Tibial nerve (tissue), 4 donors: ENCODE results near the gene HEG1. TPM values are rescaled to one million over a fixed set of nuclear protein-coding genes. Genes with fewer than 3 reads are reported as not detected.

Experiments
- DNase-seq, 2 donors: peaks; one replicate each; pipeline ENCODE4 v3.0.0-alpha.2; 2019; ENCODE audit warnings: low spot score in 2 of 2
- H3K27ac ChIP-seq, 4 donors: fragments of 200-600 bp; sonication (generic) in 3 of 4; one replicate each; pipeline ENCODE4 v1.5.1; 2017 to 2019; ENCODE audit warnings: mild to moderate bottlenecking in 1 of 4
- H3K27me3 ChIP-seq, 2 donors: fragments of 200-600 bp; sonication (generic) in 1 of 2; one replicate each; pipeline versions ENCODE4 v1.5.1 to v1.6.0; 2017 to 2019
- H3K36me3 ChIP-seq, 3 donors: fragments of 200-600 bp; sonication (generic); one replicate each; pipeline ENCODE4 v1.5.1; 2018 to 2019
- H3K4me1 ChIP-seq, 4 donors: fragments of 200-600 bp; sonication (generic) in 3 of 4; one replicate each; pipeline ENCODE4 v1.5.1; 2017 to 2019
- H3K4me3 ChIP-seq, 4 donors: fragments of 200-600 bp; sonication (generic) in 3 of 4; one replicate each; pipeline ENCODE4 v1.5.1; 2017 to 2019; ENCODE audit warnings: mild to moderate bottlenecking in 1 of 4, moderate library complexity in 1 of 4
- H3K9me3 ChIP-seq, 4 donors: fragments of 200-600 bp; sonication (generic) in 3 of 4; one replicate each; pipeline ENCODE4 v1.5.1; 2017 to 2019
- EP300 ChIP-seq, 2 donors: sonication (generic); formaldehyde crosslinking; IDR thresholded peaks; one replicate each; pipeline ENCODE4 v1.6.1; 2017; ENCODE audit warnings: antibody characterized with exemption in 2 of 2, mild to moderate bottlenecking in 1 of 2
- POLR2A ChIP-seq, 2 donors: fragments of 450-650 bp; IDR thresholded peaks; one replicate each; pipeline ENCODE4 v1.6.1; 2017; ENCODE audit warnings: antibody characterized with exemption in 2 of 2, mild to moderate bottlenecking in 2 of 2, moderate library complexity in 2 of 2
- WGBS, 2 donors: methylation state at CpG; one replicate each; pipeline ENCODE4 v1.1.5; 2018; 5-methylcytosine and 5-hydroxymethylcytosine counted together
- total RNA-seq, 4 donors: library from RNA; depleted of rRNA; stranded (reverse); fragments of >200 nt; gene quantifications; one replicate each; pipeline ENCODE4 v1.1.0, GENCODE V29; 2016
- TF ChIP-seq, protein P1 (sequence below), 5 experiments: fragments of 200-600 bp in 3 of 5; fragments of 450-650 bp in 2 of 5; sonication (generic) in 3 of 5; IDR thresholded peaks; one replicate each; pipeline ENCODE4 v1.5.1; 2016 to 2019; ENCODE audit warnings: antibody characterized with exemption in 5 of 5, mild to moderate bottlenecking in 3 of 5, moderate library complexity in 2 of 5

The HEG1 gene
- total RNA-seq, 4 donors from 2014 or later = 26.8 to 59.1 (median 42.5) TPM

DNA sequence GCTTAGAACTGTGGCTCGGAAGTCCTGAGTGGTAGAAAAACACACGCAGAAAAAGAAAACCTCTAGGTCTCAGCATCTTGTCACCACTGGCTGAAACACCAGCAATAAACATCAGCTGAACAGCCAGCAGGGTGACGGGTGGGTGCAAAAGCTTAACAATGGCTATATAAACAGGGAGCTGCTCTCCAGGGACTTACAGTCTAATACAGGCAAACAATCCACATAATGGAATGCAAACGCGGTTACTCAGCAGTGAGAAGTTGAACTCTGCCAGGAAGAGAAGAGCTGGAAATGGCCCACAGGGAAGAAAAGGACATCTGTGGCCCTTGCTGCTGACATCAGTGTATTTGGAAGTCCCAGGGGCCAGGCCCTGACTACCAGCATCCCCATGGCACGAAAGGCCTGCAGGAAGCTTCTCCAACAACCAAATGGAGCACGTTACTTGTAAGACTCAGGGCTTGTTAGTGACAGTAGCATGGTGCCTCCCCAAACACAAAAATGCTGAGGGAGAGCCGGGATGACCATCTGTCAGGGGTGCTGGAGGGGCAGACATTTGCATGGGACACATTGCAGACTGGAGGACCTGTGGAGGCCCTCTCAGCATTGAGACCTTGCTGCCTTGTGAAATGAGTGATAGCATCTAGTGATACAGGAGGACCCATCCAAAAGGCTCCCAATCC, 3.0 kb downstream of the HEG1 start:
- no peak for TF ChIP-seq EP300 (IDR thresholded peaks at IDR 0.05)
- TF ChIP-seq, protein P1, sequence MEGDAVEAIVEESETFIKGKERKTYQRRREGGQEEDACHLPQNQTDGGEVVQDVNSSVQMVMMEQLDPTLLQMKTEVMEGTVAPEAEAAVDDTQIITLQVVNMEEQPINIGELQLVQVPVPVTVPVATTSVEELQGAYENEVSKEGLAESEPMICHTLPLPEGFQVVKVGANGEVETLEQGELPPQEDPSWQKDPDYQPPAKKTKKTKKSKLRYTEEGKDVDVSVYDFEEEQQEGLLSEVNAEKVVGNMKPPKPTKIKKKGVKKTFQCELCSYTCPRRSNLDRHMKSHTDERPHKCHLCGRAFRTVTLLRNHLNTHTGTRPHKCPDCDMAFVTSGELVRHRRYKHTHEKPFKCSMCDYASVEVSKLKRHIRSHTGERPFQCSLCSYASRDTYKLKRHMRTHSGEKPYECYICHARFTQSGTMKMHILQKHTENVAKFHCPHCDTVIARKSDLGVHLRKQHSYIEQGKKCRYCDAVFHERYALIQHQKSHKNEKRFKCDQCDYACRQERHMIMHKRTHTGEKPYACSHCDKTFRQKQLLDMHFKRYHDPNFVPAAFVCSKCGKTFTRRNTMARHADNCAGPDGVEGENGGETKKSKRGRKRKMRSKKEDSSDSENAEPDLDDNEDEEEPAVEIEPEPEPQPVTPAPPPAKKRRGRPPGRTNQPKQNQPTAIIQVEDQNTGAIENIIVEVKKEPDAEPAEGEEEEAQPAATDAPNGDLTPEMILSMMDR (IDR thresholded peaks at IDR 0.05) = no peak
- TF ChIP-seq POLR2A (IDR thresholded peaks at IDR 0.05) = no peak
- WGBS, 2 donors = 18 to 33% methylated on average over 8 of the region's 8 CpGs
- no peaks in the 10 kb centered on the region for H3K9me3 ChIP-seq
- H3K4me3 ChIP-seq = peak overlapping the region in 3 of 4 donors; percentile 16 to 34 (median 19)
- H3K27ac ChIP-seq = peak overlapping the region; percentile 11 to 96 (median 72)
- H3K4me1 ChIP-seq = peaks cover 0 to 66% (median 24%) of the 10 kb centered on the region in 4 donors
- DNase-seq = no peak
- H3K36me3 ChIP-seq = no peaks in the 10 kb centered on the region
- H3K27me3 ChIP-seq = no peaks in the 10 kb centered on the region

DNA sequence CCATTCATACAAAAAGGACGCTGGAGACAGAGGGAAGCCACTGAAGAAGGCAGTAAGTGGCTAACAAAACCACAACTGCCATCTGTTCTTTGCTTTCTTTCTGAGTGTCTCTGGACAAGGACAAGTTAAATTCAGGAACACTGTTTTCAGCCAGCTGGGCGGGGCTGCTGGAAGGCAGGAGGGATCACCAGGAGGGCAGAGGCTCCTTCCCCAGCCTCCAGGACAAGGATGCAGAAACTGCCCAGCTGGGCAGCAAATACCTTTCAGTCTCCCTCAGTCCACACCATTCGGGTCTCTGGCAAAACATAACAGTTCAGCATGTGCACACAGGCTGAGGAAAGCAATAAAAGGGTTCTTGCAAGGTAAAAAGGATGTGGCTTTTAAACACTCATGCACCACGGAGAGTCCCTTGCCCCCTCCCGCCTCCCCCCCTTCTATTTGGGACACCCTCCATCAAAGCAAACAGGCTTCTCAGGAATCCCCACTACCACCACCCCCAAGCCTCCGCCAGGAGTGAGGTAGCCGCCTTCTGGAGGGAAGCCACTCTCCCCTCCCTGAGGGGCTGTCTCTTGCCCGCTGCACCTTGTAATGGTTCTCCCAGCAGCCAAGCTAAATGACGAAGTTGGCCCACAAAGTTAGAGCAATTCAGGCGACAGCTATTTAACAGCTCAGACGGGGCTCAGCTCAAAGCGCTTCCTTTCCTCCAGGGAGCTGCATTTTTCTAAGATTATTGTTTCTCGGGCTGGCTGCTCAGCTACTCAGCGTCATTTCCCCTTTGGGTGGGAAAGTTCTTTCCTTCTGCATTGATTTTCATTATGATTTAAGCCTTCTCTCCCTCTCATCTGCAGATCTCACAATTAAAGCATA, 3.8 kb downstream of the HEG1 start:
- peaks cover 0 to 59% (median 24%) of the 10 kb centered on the region in 4 donors for H3K4me1 ChIP-seq
- peak in 1 of 2 donors; percentile 26 for DNase-seq
- no peaks in the 10 kb centered on the region for H3K27me3 ChIP-seq
- H3K27ac ChIP-seq = peak overlapping the region; percentile 31 to 96 (median 72)
- no peaks in the 10 kb centered on the region for H3K9me3 ChIP-seq
- no peaks in the 10 kb centered on the region for H3K36me3 ChIP-seq
- WGBS, 2 donors = 6 to 9% methylated on average over 14 of the region's 14 CpGs
- H3K4me3 ChIP-seq = peak overlapping the region in 3 of 4 donors; percentile 16 to 34 (median 19)
- TF ChIP-seq, protein P1 (IDR thresholded peaks at IDR 0.05) = no peak
- peak in 1 of 2 donors; percentile 30 for TF ChIP-seq EP300 (IDR thresholded peaks at IDR 0.05)

DNA sequence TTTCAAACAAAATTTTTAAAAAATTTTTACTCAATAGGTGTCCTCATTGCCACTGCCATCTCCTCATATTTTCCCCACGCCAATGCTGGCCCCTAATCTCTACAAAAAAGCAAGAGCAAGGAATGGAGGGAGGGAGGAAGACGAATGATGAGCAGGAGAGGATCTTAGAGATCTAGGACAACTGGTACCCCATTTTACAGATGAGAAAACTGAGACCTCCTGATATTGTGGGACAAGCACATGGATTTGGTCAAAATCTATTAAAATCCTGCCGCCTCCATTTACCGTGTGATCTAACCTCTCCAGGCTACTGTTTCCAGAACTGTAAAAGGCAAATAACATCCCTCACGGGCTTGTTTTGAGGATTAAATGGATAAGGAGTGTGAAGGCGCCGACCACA, 4.6 kb downstream of the HEG1 start:
- 83% methylated on average over 7 of the region's 7 CpGs for WGBS, 2 donors

GRCh38 chr3:125050488-125051090, 5.2 kb downstream of the HEG1 start:
- no peak overlapping the region for H3K27ac ChIP-seq
- H3K36me3 ChIP-seq = no peaks in the 10 kb centered on the region
- H3K4me1 ChIP-seq = peaks cover 0 to 58% (median 26%) of the 10 kb centered on the region in 4 donors
- 87 to 90% methylated on average over 6 of the region's 6 CpGs for WGBS, 2 donors
- DNase-seq = no peak
- H3K4me3 ChIP-seq = no peak overlapping the region
- TF ChIP-seq EP300 (IDR thresholded peaks at IDR 0.05) = no peak
- TF ChIP-seq, protein P1 (IDR thresholded peaks at IDR 0.05) = no peak
- TF ChIP-seq POLR2A (IDR thresholded peaks at IDR 0.05) = no peak
- H3K9me3 ChIP-seq = no peaks in the 10 kb centered on the region
- no peaks in the 10 kb centered on the region for H3K27me3 ChIP-seq

More for the DNA sequence above, 4.6 kb downstream of the HEG1 start:
- no peak for DNase-seq
- no peaks in the 10 kb centered on the region for H3K27me3 ChIP-seq
- peaks cover 0 to 53% (median 24%) of the 10 kb centered on the region in 4 donors for H3K4me1 ChIP-seq
- H3K9me3 ChIP-seq = no peaks in the 10 kb centered on the region
- H3K36me3 ChIP-seq = no peaks in the 10 kb centered on the region
- peak overlapping the region in 1 of 4 donors; percentile 0 for H3K4me3 ChIP-seq
- peak overlapping the region in 2 of 4 donors; percentile 95 to 96 for H3K27ac ChIP-seq
- TF ChIP-seq, protein P1 (IDR thresholded peaks at IDR 0.05) = no peak
- TF ChIP-seq EP300 (IDR thresholded peaks at IDR 0.05) (no peak), POLR2A (IDR thresholded peaks at IDR 0.05) (no peak)
